SK-N-SH (cell line): ENCODE results near the gene TNFRSF14.

Experiments used
- CHD2 ChIP-seq: fragments of 150-350 bp; IDR thresholded peaks from 2 replicates; pipeline ENCODE4 v1.6.1; 2018; ENCODE audit warnings: low read length; ENCODE audit not compliant: partially characterized antibody
- EP300 ChIP-seq, 2 experiments: IDR thresholded peaks; 2 replicates each; pipeline versions ENCODE4 v1.4.0 to v1.6.1; 2012; ENCODE audit warnings: borderline replicate concordance in 1 of 2, low read depth in 1 of 2, low read length in 1 of 2
- FOSL2 ChIP-seq: IDR thresholded peaks from 2 replicates; pipeline ENCODE4 v1.4.0; 2012; ENCODE audit warnings: low read depth, mild to moderate bottlenecking, moderate library complexity, borderline replicate concordance
- FOXM1 ChIP-seq: IDR thresholded peaks from 2 replicates; pipeline ENCODE4 v1.4.0; 2012; ENCODE audit warnings: low read depth, mild to moderate bottlenecking
- NRF1 ChIP-seq: IDR thresholded peaks from 2 replicates; pipeline ENCODE4 v1.6.1; 2012; ENCODE audit warnings: low read depth, mild to moderate bottlenecking, low read length
- RCOR1 ChIP-seq: fragments of 150-350 bp; IDR thresholded peaks from 2 replicates; pipeline ENCODE4 v1.6.1; 2017; ENCODE audit warnings: antibody characterized with exemption, low read length
- RXRA ChIP-seq: IDR thresholded peaks from 2 replicates; pipeline ENCODE4 v1.4.0; 2012; ENCODE audit warnings: low read depth, mild to moderate bottlenecking, borderline replicate concordance
- TAF1 ChIP-seq: IDR thresholded peaks from 2 replicates; pipeline ENCODE4 v1.6.1; 2012; ENCODE audit warnings: low read depth, mild to moderate bottlenecking, low read length, moderate library complexity, borderline replicate concordance
- USF1 ChIP-seq: IDR thresholded peaks from 2 replicates; pipeline ENCODE4 v1.4.0; 2012; ENCODE audit warnings: low read depth, borderline replicate concordance
- YY1 ChIP-seq: IDR thresholded peaks from 2 replicates; pipeline ENCODE4 v1.4.0; 2012; ENCODE audit warnings: low read depth, mild to moderate bottlenecking
- TF ChIP-seq, protein P1 (sequence below): fragments of 200-600 bp; sonication (generic); IDR thresholded peaks from 2 replicates; pipeline ENCODE4 v1.6.1; 2017; ENCODE audit warnings: antibody characterized with exemption, mild to moderate bottlenecking, moderate library complexity

GRCh38 chr1:2591581-2592261, 35.5 kb downstream of the TNFRSF14 start:
- TF ChIP-seq YY1 (no peak), TAF1 (no peak), NRF1 (no peak), CHD2 (no peak), RXRA (no peak), FOSL2 (no peak), USF1 (no peak), EP300 (IDR thresholded peaks at IDR 0.05; ENCODE audit: borderline replicate concordance in 1 of 2, low read depth in 1 of 2, low read length in 1 of 2) (no peak), FOXM1 (no peak), RCOR1 (no peak)
- TF ChIP-seq, protein P1, sequence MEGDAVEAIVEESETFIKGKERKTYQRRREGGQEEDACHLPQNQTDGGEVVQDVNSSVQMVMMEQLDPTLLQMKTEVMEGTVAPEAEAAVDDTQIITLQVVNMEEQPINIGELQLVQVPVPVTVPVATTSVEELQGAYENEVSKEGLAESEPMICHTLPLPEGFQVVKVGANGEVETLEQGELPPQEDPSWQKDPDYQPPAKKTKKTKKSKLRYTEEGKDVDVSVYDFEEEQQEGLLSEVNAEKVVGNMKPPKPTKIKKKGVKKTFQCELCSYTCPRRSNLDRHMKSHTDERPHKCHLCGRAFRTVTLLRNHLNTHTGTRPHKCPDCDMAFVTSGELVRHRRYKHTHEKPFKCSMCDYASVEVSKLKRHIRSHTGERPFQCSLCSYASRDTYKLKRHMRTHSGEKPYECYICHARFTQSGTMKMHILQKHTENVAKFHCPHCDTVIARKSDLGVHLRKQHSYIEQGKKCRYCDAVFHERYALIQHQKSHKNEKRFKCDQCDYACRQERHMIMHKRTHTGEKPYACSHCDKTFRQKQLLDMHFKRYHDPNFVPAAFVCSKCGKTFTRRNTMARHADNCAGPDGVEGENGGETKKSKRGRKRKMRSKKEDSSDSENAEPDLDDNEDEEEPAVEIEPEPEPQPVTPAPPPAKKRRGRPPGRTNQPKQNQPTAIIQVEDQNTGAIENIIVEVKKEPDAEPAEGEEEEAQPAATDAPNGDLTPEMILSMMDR: no peak
